ENCODE data around the gene DNAJC15.

Gene DNAJC15

GRCh38 chr13:43088093-43088511 is 64.7 kb downstream of the DNAJC15 start:
- DNase-seq: no peak

- no peak for DNase-seq
Measured at GRCh38 chr13:43089912-43090498, 66.6 kb downstream of the DNAJC15 start.

- DNase-seq: no peak
Measured at GRCh38 chr13:43094901-43095300, 71.5 kb downstream of the DNAJC15 start.

- no peak for DNase-seq
Measured at GRCh38 chr13:43095771-43096719, 72.7 kb downstream of the DNAJC15 start.

- DNase-seq: no peak
Measured at GRCh38 chr13:43100667-43101066, 77.3 kb downstream of the DNAJC15 start.

GRCh38 chr13:43102304-43102703 is 78.9 kb downstream of the DNAJC15 start:
- DNase-seq: no peak

GRCh38 chr13:43107780-43108179 is 84.4 kb downstream of the DNAJC15 start:
- no peak for DNase-seq

- DNase-seq: no peak
Measured at GRCh38 chr13:43110036-43110435, 86.7 kb downstream of the DNAJC15 start.

GRCh38 chr13:43110658-43111057 is 87.3 kb downstream of the DNAJC15 start:
- peak; percentile 55 for DNase-seq

GRCh38 chr13:43111559-43112400 is 88.4 kb downstream of the DNAJC15 start:
- no peak for DNase-seq

GRCh38 chr13:43113603-43114002 is 90.2 kb downstream of the DNAJC15 start:
- DNase-seq: no peak

GRCh38 chr13:43114504-43114903 is 91.1 kb downstream of the DNAJC15 start:
- DNase-seq: no peak

- no peak for DNase-seq
Measured at GRCh38 chr13:43115141-43115540, 91.8 kb downstream of the DNAJC15 start.

GRCh38 chr13:43116242-43116641 is 92.9 kb downstream of the DNAJC15 start:
- DNase-seq: no peak

GRCh38 chr13:43118521-43118920 is 95.1 kb downstream of the DNAJC15 start:
- no peak for DNase-seq

GRCh38 chr13:43119206-43119605 is 95.8 kb downstream of the DNAJC15 start:
- DNase-seq: no peak

GRCh38 chr13:43122791-43123190 is 99.4 kb downstream of the DNAJC15 start:
- DNase-seq: no peak

- no peak for DNase-seq
Measured at GRCh38 chr13:43123856-43124255, 100.5 kb downstream of the DNAJC15 start.

GRCh38 chr13:43124490-43124889 is 101.1 kb downstream of the DNAJC15 start:
- DNase-seq: no peak

- DNase-seq: no peak
Measured at GRCh38 chr13:43126420-43126819, 103.0 kb downstream of the DNAJC15 start.

- no peak for DNase-seq
Measured at GRCh38 chr13:43127103-43127798, 103.9 kb downstream of the DNAJC15 start.

- no peak for DNase-seq
Measured at GRCh38 chr13:43127827-43128226, 104.4 kb downstream of the DNAJC15 start.

- no peak for DNase-seq
Measured at GRCh38 chr13:43128504-43128961, 105.1 kb downstream of the DNAJC15 start.
